Skeletal muscle tissue (tissue), 4 donors: ENCODE results near the gene IL22RA1. TPM values are rescaled to one million over a fixed set of nuclear protein-coding genes. Genes with fewer than 3 reads are reported as not detected.

Experiments used
- H3K27ac ChIP-seq: one replicate; pipeline ENCODE4 v1.7.0; 2013; ENCODE audit warnings: mild to moderate bottlenecking, low read depth, low read length, inconsistent platforms
- H3K27me3 ChIP-seq, 3 donors: one replicate each; pipeline ENCODE4 v1.7.0; 2013; ENCODE audit warnings: low read length in 3 of 3; ENCODE audit not compliant: control insufficient read depth in 3 of 3, insufficient read depth in 3 of 3
- H3K36me3 ChIP-seq, 3 donors: one replicate each; pipeline ENCODE4 v1.7.0; 2013; ENCODE audit warnings: low read length in 3 of 3; ENCODE audit not compliant: control insufficient read depth in 3 of 3, insufficient read depth in 3 of 3
- H3K4me1 ChIP-seq, 3 donors: one replicate each; pipeline ENCODE4 v1.7.0; 2013; ENCODE audit warnings: low read length in 3 of 3, mild to moderate bottlenecking in 3 of 3; ENCODE audit not compliant: control insufficient read depth in 3 of 3, insufficient read depth in 3 of 3
- H3K4me3 ChIP-seq, 3 donors: one replicate each; pipeline ENCODE4 v1.7.0; 2013; ENCODE audit warnings: low read length in 3 of 3
- H3K9ac ChIP-seq, 3 donors: one replicate each; pipeline ENCODE4 v1.7.0; 2013; ENCODE audit warnings: low read length in 3 of 3, mild to moderate bottlenecking in 3 of 3, moderate library complexity in 2 of 3, low read depth in 1 of 3
- H3K9me3 ChIP-seq, 3 donors: one replicate each; pipeline ENCODE4 v1.7.0; 2013; ENCODE audit warnings: low read length in 3 of 3; ENCODE audit not compliant: control insufficient read depth in 3 of 3
- total RNA-seq: library from RNA; depleted of rRNA; stranded (reverse); fragments of >200 nt; gene quantifications from one replicate; pipeline ENCODE4 v1.2.3, GENCODE V29; 2014
- donor health status: Osteomylitis.

The IL22RA1 gene
- total RNA-seq, 1 donor from 2014 or later = not detected

DNA sequence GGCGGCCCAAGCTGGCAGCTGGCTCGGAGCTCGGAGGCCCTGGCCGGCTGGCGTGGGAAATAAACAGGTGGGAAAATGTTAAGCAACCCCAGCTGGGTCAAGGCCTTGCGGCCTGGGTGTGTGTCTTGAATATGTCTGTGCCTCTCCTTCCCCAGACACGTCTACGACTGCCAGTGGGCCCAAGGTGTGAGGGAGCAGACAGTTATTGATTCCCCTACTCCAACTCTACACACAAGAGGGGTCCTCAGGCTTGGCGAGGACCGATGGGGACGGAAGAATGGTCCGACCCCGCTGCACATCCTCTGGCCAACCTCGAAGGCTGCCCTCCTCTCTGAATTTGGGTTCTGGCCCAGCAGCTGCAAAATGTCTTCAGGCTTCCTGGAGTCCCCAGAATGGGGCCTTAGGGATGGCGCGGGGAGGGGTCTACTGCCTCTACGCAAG, 2.2 kb downstream of the IL22RA1 start:
- Histone ChIP-seq H3K36me3 (no peaks in the 10 kb centered on the region), H3K27ac (no peak overlapping the region), H3K9me3 (no peaks in the 10 kb centered on the region), H3K4me1 (peaks cover 0 to 8% (median 7%) of the 10 kb centered on the region in 3 donors), H3K4me3 (no peak overlapping the region), H3K27me3 (no peaks in the 10 kb centered on the region), H3K9ac (no peak overlapping the region)

DNA sequence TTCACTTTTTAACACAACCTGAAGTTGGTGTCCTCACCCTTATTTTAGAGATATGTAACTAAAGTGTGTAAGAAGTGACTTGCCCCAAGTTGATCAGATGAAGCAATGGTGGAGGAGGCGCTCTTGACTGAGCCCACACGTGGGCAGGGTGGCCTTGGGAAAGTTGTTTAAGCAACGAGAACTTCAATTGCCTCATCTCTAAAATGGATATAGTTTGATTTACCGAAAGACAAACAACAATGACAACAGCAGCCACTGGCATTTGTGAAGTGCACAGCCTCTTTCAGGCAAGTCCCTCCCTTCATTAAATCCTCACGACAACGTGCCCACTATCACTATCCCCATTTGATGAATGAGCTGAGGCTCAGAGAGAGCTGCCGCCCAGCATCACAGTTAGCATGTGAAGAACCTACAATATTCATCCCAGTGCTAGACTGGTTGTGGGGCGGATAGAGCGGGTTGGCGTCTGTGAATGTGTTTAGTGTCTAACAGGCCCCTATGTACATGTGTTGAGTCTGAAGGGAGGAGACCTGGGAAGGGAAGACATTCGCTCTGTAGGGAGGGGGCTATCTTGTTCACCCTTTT, 3.0 kb downstream of the IL22RA1 start:
- no peaks in the 10 kb centered on the region for H3K27me3 ChIP-seq
- H3K27ac ChIP-seq = no peak overlapping the region
- H3K9ac ChIP-seq = no peak overlapping the region
- H3K4me3 ChIP-seq = no peak overlapping the region
- H3K36me3 ChIP-seq = no peaks in the 10 kb centered on the region
- H3K4me1 ChIP-seq = peaks cover 0 to 8% (median 7%) of the 10 kb centered on the region in 3 donors
- H3K9me3 ChIP-seq = no peaks in the 10 kb centered on the region

DNA sequence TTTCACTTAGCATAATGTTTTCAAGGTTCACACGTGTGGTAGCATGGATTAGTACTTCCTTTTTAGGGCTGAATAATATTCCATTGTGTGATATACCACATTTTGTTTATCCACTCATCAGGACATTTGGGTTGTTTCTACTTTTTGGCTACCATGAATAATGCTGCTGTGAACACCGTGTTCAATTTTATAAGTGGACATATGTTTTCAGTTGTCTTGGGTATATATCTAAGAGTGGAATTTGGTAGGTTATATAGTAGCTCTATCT, 3.8 kb downstream of the IL22RA1 start:
- H3K4me3 ChIP-seq = no peak overlapping the region
- no peaks in the 10 kb centered on the region for H3K9me3 ChIP-seq
- H3K9ac ChIP-seq = no peak overlapping the region
- H3K27me3 ChIP-seq = no peaks in the 10 kb centered on the region
- no peak overlapping the region for H3K27ac ChIP-seq
- H3K36me3 ChIP-seq = no peaks in the 10 kb centered on the region
- peaks cover 0 to 8% (median 7%) of the 10 kb centered on the region in 3 donors for H3K4me1 ChIP-seq

GRCh38 chr1:24138476-24139221, 4.3 kb downstream of the IL22RA1 start:
- peaks cover 0 to 8% (median 7%) of the 10 kb centered on the region in 3 donors for H3K4me1 ChIP-seq
- no peaks in the 10 kb centered on the region for H3K27me3 ChIP-seq
- no peak overlapping the region for H3K27ac ChIP-seq
- no peaks in the 10 kb centered on the region for H3K9me3 ChIP-seq
- H3K9ac ChIP-seq = no peak overlapping the region
- no peaks in the 10 kb centered on the region for H3K36me3 ChIP-seq
- H3K4me3 ChIP-seq = no peak overlapping the region

- H3K27me3 ChIP-seq = no peaks in the 10 kb centered on the region
These were observed 5.9 kb downstream of the IL22RA1 start for GRCh38 chr1:24136956-24137539.

GRCh38 chr1:24134376-24134775, 8.6 kb downstream of the IL22RA1 start:
- no peak overlapping the region for H3K9ac ChIP-seq
- H3K27me3 ChIP-seq = no peaks in the 10 kb centered on the region
- no peak overlapping the region for H3K27ac ChIP-seq
- H3K9me3 ChIP-seq = no peaks in the 10 kb centered on the region
- no peak overlapping the region for H3K4me3 ChIP-seq
- no peaks in the 10 kb centered on the region for H3K36me3 ChIP-seq
- H3K4me1 ChIP-seq = no peaks in the 10 kb centered on the region

More at GRCh38 chr1:24136956-24137539, 5.9 kb downstream of the IL22RA1 start:
- Histone ChIP-seq H3K9me3 (no peaks in the 10 kb centered on the region), H3K9ac (no peak overlapping the region), H3K27ac (no peak overlapping the region), H3K36me3 (no peaks in the 10 kb centered on the region), H3K4me1 (no peaks in the 10 kb centered on the region), H3K4me3 (no peak overlapping the region)

- H3K36me3 ChIP-seq = no peaks in the 10 kb centered on the region
- H3K27me3 ChIP-seq = no peaks in the 10 kb centered on the region
- H3K9ac ChIP-seq = no peak overlapping the region
- no peaks in the 10 kb centered on the region for H3K9me3 ChIP-seq
- no peak overlapping the region for H3K27ac ChIP-seq
- H3K4me1 ChIP-seq = no peaks in the 10 kb centered on the region
- no peak overlapping the region for H3K4me3 ChIP-seq
These were observed 9.1 kb downstream of the IL22RA1 start for GRCh38 chr1:24133819-24134218.

GRCh38 chr1:24130385-24130784, 12.6 kb downstream of the IL22RA1 start:
- H3K27ac ChIP-seq = no peak overlapping the region
- peaks cover 11 to 14% (median 12%) of the 10 kb centered on the region in 3 donors for H3K4me1 ChIP-seq
- no peaks in the 10 kb centered on the region for H3K27me3 ChIP-seq
- no peaks in the 10 kb centered on the region for H3K9me3 ChIP-seq
- no peak overlapping the region for H3K4me3 ChIP-seq
- no peak overlapping the region for H3K9ac ChIP-seq
- H3K36me3 ChIP-seq = no peaks in the 10 kb centered on the region

DNA sequence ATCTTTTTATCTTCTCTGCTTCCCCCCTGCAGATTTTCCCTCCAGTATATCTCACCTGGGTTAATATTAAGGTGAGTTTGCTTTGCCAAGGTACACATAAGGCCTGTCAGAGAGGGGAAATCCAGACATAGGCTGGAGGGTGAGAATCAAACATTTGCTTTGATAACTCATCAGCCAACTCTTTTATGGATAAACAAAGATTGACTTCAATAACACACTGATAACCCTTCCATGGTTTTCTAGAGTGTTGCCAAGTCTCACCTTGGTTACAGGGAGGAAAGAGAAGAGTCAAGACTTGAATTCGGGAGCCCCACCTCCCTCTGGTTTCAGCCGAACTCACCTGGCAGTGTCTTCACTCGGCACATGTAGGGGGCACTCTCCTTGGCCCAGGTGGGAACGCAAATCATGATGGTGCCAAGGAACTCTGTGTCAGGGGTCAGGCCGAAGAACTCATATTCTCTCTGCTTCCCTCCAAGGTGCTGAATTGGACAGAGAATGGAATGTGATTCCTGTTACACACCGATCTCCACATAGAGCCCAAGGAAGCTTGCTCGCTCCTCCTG, 15.1 kb downstream of the IL22RA1 start:
- Histone ChIP-seq H3K36me3 (no peaks in the 10 kb centered on the region), H3K4me1 (peaks cover 12 to 17% (median 14%) of the 10 kb centered on the region in 3 donors), H3K9ac (no peak overlapping the region), H3K27me3 (no peaks in the 10 kb centered on the region), H3K27ac (no peak overlapping the region), H3K9me3 (no peaks in the 10 kb centered on the region), H3K4me3 (no peak overlapping the region)
